Gastrocnemius medialis (tissue), 4 donors: Measurements from ENCODE around the gene SERPINB2.

ENCODE experiments used
- CTCF ChIP-seq, 5 experiments: fragments of 450-650 bp in 3 of 5; fragments of 200-600 bp in 2 of 5; sonication (generic) in 2 of 5; IDR thresholded peaks in 4 of 5; conservative IDR thresholded peaks in 1 of 5; 1 replicate in 4 of 5; 2 replicates in 1 of 5; pipeline ENCODE4 v1.5.1; 2016 to 2019; ENCODE audit warnings: antibody characterized with exemption in 5 of 5, mild to moderate bottlenecking in 3 of 5, moderate library complexity in 3 of 5
- POLR2A ChIP-seq, 2 donors: fragments of 450-650 bp; IDR thresholded peaks; one replicate each; pipeline ENCODE4 v1.6.1; 2017; ENCODE audit warnings: antibody characterized with exemption in 2 of 2, mild to moderate bottlenecking in 2 of 2, moderate library complexity in 2 of 2

GRCh38 chr18:63895190-63895589, 7.7 kb downstream of the SERPINB2 start:
- TF ChIP-seq CTCF (IDR thresholded peaks at IDR 0.05 in 4 of 5, conservative IDR thresholded peaks at IDR 0.05 in 1 of 5) (no peak), POLR2A (IDR thresholded peaks at IDR 0.05) (no peak)
